GM20431 (cell line): Measurements from ENCODE around the gene ADAT3.

ENCODE experiments used
- in situ Hi-C: fragments of 300-500 bp; cut with MseI, MboI; formaldehyde crosslinking; loops from one replicate; pipeline ENCODE4 v1.15.0; 2020; ENCODE audit warnings: low sequenced_read_pairs; ENCODE audit not compliant: unreplicated experiment

The ADAT3 gene

GRCh38 chr19:1909761-1910080, 4.5 kb downstream of the ADAT3 start:
- in situ Hi-C loops = no loop called here

DNA sequence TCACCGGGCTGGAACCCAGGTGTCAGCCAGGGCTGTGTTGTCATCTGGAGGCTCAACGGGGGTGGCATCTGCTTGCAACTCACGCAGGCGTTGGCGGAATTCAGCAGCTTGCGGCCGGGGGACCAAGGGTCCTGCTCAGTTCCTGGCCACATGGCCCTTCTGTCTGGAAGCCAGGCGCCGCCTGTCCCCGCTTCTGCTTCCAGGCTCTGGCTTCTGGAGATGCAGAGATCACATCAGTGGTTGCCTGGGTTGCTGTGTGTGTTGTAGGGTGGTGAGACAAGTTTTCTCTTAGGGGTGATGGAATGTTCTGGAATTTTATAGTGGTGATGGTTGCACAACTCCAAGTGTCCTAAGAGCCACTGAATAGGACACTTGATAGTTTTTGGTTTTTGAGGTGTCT, 5.0 kb downstream of the ADAT3 start:
- in situ Hi-C loops = no loop called here

- in situ Hi-C loops = no loop called here
These were observed 5.9 kb downstream of the ADAT3 start for GRCh38 chr19:1911098-1911497.

DNA sequence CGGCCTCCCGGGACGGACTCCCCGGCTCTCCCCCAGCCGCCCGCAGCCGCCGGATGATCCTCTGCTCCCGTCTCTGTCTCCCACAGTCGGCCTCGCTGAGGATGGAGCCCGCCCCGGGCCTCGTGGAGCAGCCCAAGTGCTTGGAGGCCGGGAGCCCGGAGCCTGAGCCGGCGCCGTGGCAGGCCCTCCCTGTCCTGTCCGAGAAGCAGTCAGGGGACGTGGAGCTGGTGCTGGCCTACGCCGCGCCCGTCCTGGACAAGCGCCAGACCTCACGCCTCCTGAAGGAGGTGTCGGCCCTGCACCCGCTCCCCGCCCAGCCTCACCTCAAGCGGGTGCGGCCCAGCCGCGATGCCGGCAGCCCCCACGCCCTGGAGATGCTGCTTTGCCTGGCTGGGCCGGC, 6.8 kb downstream of the ADAT3 start:
- in situ Hi-C loops = no loop called here

- in situ Hi-C loops = no loop called here
These were observed 7.7 kb downstream of the ADAT3 start for GRCh38 chr19:1912760-1913505.

DNA sequence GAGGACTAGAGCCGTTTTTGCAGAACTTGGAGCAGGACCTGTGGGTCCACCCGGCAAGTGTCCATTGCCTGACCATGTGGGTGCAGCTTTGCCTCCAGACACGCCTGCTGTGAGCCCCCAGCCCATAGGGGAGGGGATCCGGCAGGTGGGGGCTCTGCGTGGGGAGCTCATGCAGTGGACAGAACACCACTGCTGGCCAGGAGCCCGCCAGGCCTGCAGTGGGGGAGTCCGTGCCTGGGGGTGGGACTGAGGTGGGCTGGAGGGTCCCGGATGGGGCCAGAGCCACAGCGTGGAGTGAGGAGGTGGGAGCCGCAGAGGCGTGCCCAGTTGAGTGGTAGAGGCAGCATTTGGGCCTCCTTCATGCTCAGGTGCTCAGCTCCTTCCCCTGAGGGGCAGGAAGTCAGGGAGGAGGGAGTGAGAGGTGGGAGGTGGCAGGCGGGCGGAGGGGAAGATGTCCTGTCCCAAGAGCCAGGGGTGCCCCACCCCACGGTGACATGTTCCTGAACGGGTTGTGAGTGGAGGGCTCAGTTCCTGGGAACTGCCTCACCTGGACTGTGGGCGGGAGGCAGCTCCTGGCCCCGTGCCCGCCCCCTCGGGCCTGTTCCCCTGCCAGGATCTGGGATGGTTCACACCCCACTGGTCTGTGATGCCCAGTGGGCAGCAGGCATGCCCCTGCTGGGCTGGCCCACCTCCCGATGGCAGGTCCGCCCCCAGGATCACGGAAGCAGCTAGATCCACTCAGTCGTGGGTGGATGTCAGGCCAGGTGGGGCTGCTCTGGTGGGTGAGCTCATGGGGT, 8.8 kb downstream of the ADAT3 start:
- in situ Hi-C loops = no loop called here

DNA sequence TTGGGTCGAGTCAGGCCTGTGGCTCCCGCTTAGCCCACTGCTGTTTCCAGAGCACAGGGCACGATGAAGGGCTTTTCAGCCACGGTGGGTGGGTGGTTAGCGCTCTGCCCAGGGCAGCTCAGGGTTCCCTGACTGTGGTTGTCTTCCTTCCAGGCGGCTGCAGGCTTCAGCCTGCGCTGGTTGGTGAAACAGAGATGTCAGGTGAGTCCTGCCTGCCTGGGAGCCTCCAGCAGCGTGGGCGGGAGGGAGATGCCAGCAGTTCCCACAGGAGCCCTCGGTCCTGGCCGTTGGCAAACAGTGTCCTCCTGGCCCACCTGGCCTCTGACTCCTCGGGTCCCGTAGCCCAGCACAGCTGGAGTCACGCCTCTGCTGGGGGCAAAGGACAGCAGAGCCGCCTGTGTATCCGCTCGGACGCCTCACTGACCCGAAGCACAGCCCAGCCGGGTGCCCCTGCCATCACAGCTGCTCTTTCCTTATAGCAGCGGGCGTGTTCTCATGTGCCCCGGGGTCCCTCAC, 9.7 kb downstream of the ADAT3 start:
- in situ Hi-C loops = no loop called here

DNA sequence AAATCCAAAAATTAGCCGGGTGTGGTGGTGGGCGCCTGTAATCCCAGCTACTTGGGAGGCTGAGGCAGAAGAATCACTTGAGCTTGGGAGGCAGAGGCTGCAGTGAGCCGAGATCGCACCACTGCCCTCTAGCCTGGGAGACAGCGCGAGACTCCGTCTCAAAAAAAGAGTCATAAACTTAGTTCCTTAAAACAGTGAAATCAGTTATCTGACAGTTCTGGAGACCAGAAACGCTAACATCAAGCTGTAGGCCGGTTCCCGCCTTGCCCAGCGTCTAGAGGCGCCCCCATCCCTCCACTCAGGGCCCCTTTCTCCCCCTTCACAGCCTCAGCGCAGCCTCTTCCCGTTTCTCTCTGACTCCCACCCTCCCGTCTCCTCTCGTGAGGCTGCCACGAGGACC, 11.9 kb downstream of the ADAT3 start:
- in situ Hi-C loops = no loop called here

GRCh38 chr19:1917926-1918325, 12.7 kb downstream of the ADAT3 start:
- in situ Hi-C loops = no loop called here

GRCh38 chr19:1918975-1919374, 13.8 kb downstream of the ADAT3 start:
- in situ Hi-C loops = no loop called here

DNA sequence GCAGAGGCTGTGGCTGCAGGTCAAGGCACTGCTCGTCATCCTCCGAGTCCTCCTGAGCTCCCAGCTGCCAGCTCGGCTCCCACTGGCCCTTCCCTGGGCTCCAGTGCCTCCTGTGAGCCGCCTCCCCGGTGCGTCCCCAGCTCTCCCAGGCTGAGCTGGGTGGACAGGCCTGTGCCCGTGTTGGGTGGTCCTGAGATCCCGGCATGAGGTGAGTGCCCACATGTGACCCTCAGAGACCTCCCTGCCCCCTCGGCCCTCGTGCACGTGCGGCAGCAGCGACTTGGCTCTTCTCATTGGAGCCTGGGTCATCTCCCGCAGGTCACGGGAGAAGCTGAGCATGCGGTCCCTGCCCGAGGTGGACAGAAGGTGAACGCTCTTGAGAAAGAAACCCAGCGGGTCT, 15.4 kb downstream of the ADAT3 start:
- in situ Hi-C loops = no loop called here

DNA sequence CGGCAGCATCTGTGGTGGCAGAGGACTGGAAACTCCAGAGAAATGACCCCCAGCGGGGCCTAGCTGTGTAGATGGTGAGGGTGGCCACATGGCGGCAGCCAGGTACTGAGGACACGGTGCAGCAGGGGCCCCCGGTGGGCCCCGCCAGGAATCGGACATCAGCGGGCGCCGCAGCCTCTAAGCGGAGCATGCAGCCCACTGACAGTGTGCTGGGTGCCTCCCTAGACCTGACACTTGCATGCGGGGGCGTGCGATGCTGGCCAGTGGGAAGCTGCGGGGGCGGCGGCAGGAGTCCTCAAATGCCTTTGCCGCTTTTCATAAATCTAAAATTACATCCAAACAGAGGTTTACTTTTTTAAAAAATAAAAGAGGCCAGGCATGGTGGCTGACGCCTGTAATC, 16.1 kb downstream of the ADAT3 start:
- in situ Hi-C loops = no loop called here

DNA sequence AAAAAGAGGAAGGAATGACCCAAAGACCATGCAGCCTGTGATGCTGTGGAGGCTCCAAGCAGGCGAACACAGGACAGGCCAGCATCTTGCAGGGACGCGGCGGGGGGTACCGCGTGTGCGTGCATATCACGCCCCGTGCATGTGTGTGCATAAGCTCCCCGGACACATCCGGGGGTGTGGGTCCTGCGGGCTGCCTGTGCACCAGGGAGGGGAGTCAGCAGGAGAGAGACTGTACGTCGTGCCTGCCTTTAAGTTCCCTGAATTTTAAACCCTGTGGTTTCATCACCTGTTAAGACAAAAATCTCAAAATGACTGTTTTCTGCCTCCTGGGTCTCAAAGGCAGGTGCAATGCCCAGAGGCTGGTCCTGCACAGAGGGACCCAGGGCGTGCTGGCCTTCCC, 16.6 kb downstream of the ADAT3 start:
- in situ Hi-C loops = no loop called here

- in situ Hi-C loops = no loop called here
These were observed 17.6 kb downstream of the ADAT3 start for GRCh38 chr19:1922803-1923202.

DNA sequence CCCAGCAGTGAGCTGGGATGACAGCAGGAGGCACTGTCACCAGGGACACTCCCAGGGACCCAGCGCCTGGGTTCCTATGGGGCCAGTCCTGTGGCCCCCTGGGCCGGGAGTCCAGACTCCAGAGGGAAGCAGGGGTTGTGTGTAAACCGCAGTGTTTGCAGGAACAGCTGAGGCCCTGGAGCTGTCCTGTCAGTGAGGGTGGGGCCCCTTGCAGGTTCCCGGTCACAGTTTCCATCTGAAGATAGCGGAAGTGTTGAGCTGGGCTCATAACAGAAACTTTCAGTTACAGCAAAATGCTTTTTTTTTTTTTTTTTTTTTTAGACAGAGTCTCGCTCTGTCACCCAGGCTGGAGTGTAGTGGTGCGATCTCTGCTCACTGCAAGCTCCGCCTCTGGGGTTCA, 18.1 kb downstream of the ADAT3 start:
- in situ Hi-C loops = no loop called here

DNA sequence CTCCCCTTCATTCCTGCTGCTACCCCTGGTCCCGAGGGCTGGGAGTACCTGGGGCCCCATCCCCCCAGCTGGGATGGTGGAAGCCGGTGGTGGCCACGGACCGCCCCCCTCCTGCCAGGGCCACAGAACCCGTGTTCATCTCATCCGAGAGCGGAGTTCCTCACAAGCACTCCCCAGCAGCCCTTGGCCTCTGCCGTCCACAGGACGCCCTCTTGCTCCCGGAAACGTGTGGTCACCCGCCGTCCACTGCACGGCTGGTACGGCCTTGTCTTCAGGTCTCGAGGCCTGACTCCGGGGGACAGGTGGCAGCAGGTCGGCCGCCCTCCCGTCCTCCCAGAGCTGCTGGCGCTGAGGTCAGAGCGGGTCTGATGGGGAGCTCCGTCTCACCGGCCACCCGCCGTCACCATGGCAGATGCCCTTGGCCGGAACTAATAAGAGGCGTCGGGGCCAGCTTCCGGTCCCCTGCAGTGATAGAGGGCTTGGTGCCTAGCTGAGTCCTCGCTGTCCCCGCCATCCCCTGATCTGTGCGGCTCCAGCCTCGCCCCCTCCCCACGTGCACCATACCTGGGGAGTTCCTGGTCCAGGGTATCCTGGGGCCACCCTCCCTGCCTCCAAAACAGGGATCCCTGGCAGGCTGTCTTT, 19.2 kb downstream of the ADAT3 start:
- in situ Hi-C loops = no loop called here

GRCh38 chr19:1925544-1925943, 20.3 kb downstream of the ADAT3 start:
- in situ Hi-C loops = no loop called here

GRCh38 chr19:1929021-1929742, 24.0 kb downstream of the ADAT3 start:
- in situ Hi-C loops = no loop called here

DNA sequence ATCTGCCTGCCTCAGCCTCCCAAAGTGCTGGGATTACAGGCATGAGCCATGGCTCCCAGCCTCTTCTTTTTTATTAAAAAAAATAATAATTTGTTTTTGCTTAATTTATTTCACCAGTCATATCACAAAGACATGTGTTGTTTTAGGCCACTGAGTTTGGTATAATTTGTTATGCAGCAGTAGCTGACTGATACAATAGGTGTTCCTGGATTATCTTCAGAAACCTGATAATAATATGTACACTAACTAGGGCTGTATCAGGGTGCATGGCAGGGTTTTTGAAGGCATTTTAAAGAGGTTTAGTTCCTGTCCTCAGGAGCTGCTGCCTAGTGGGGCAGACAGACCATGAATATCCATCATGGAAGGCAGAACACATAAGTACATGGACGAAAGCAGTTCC, 26.2 kb downstream of the ADAT3 start:
- in situ Hi-C loops = no loop called here

DNA sequence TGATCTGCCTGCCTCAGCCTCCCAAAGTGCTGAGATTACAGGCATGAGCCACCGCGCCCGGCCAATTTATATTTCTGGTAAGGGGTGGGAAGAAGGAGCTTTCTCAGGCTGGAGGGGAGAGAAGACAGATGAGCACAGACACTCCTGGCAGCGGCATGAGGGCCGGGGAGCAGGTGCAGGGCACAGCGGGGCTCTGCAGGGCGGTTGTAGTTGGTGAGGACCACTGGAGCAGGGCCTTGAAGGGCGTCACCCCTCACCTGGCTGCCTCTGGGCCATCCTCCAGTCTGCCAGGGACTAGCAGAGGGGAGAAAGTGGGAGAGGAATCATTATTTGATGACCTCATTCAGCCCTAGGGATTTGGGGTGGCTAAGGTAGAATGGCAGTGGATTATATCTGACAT, 27.2 kb downstream of the ADAT3 start:
- in situ Hi-C loops = no loop called here

DNA sequence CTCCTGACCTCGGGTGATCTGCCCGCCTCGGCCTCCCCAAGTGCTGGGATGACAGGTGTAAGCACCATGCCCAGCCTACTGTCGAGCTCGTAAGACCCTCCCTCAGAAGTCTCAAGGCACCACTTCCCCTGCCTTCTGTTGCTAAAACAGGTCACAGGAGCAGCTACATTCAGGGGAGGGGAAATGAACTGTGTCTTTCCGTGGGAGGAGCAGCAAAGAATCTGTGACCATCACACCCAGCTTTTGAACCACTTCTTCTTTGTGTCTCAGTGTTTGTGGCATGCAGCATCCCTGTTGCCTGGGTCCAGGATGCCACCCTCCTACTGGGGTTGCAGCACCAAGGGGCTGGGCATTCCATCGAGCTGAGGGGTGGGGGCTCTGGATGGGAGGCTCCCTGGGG, 28.0 kb downstream of the ADAT3 start:
- in situ Hi-C loops = no loop called here
